GM12892 (cell line): ENCODE measurements around the gene DPP6.

Source experiments
- POLR2A ChIP-seq: IDR thresholded peaks from 2 replicates; pipeline ENCODE4 v1.6.1; 2011; ENCODE audit warnings: low read depth, low read length, control low read depth
- TAF1 ChIP-seq: IDR thresholded peaks from 2 replicates; pipeline ENCODE4 v1.6.1; 2011; ENCODE audit warnings: low read depth, mild to moderate bottlenecking, control low read depth, low read length, borderline replicate concordance

- no peak for TF ChIP-seq POLR2A
- no peak for TF ChIP-seq TAF1
These were observed 737.2 kb downstream of the DPP6 start for GRCh38 chr7:154789404-154789803.
